Measurements from ENCODE around the gene ACKR3. TPM values are rescaled to one million over a fixed set of nuclear protein-coding genes. Genes with fewer than 3 reads are reported as not detected.

ACKR3 gene
- 9.1 TPM for total RNA-seq
- long read RNA-seq, transcript ACKR3-202 (2 exons, 713 nt), result major isoform, 7 of 13 reads
- long read RNA-seq, partial matches to known transcripts, result 0 of 13 reads
- long read RNA-seq, other reads (novel, unspliced or antisense), result 2 of 13 reads

- ATAC-seq (peak; percentile 87), DNase-seq (peak; percentile 73)
- Histone ChIP-seq H3K27me3 (peaks cover 5% of the 10 kb centered on the region), H3K9me3 (no peaks in the 10 kb centered on the region), H3K4me1 (peaks cover 22% of the 10 kb centered on the region), H3K4me3 (peak within 1 kb of the TSS; percentile 52), H3K36me3 (no peaks in the 10 kb centered on the region), H3K27ac (peak within 1 kb of the TSS; percentile 58)
- peak; percentile 42 for TF ChIP-seq CTCF (IDR thresholded peaks at IDR 0.05)
- intact Hi-C loops (cut with DNase I), result no loop called here
Observed at GRCh38 chr2:236569573-236569973, at the start of gene ACKR3. ACKR3 (plus strand) TSS chr2:236569825; CDS start chr2:236580466, 10,641 bp downstream.

GRCh38 chr2:236521556-236521955, 48.1 kb upstream of the ACKR3 start:
- Histone ChIP-seq H3K4me1 (no peaks in the 10 kb centered on the region), H3K9me3 (no peaks in the 10 kb centered on the region), H3K4me3 (no peak overlapping the region), H3K27ac (no peak overlapping the region), H3K27me3 (no peaks in the 10 kb centered on the region), H3K36me3 (no peaks in the 10 kb centered on the region)
- ATAC-seq, result no peak
- no peak for DNase-seq
- intact Hi-C loops (cut with DNase I), result no loop called here
- TF ChIP-seq CTCF (IDR thresholded peaks at IDR 0.05), result no peak

DNA sequence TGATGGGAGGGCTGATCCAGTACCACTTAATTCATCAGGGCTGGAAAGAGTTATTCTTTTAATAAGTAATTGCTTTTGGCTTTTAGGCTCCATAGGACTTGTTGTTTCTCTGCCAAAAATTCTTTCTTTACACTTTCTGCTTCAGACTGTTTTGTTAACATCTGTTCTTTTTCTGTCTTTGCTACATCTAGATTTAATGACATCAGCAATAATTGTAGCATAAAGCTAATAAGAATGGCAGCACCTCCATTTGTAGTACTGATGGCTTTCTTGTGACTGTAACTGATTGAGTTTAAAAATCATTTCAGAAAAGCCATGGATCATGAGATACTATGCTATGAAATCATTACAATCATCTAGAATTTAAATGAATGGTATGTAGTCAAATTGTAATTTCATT, 46.4 kb upstream of the ACKR3 start:
- intact Hi-C loops (cut with DNase I), result no loop called here
- no peaks in the 10 kb centered on the region for H3K36me3 ChIP-seq
- ATAC-seq, result no peak
- no peak overlapping the region for H3K27ac ChIP-seq
- DNase-seq, result no peak
- H3K9me3 ChIP-seq, result no peaks in the 10 kb centered on the region
- no peak overlapping the region for H3K4me3 ChIP-seq
- no peaks in the 10 kb centered on the region for H3K27me3 ChIP-seq
- no peak for TF ChIP-seq CTCF (IDR thresholded peaks at IDR 0.05)
- H3K4me1 ChIP-seq, result no peaks in the 10 kb centered on the region

DNA sequence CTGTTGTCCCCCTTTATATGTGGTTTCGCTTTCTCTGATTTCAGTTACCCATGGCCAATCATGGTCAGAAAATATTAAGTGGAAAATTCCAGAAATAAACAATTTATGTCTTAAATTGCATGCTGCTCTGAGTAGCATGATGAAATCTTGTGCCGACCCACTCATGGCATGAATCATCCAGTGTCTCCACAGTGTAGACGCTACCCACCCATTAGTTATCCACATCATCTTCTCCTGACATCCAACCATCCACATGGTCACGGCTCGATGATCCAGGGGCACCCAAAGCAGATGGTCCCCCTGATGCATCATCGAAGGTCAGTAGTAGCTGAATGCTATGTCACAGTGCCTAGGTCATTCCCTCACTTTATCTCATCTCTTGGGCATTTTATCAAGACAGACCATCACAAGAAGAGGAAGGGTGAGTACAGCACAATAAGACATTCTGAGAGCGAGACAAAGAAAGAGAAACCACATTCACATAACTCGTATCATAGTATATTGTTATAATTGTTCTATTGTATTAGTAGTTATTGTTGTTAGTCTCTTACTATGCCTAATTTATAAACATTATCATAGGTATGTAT, 44.1 kb upstream of the ACKR3 start:
- H3K36me3 ChIP-seq, result no peaks in the 10 kb centered on the region
- ATAC-seq (no peak), DNase-seq (no peak)
- no peaks in the 10 kb centered on the region for H3K4me1 ChIP-seq
- no peak overlapping the region for H3K4me3 ChIP-seq
- no peak overlapping the region for H3K27ac ChIP-seq
- intact Hi-C loops (cut with DNase I), result no loop called here
- TF ChIP-seq CTCF (IDR thresholded peaks at IDR 0.05), result no peak
- H3K9me3 ChIP-seq, result no peaks in the 10 kb centered on the region
- H3K27me3 ChIP-seq, result no peaks in the 10 kb centered on the region

GRCh38 chr2:236526455-236527158, 43.0 kb upstream of the ACKR3 start:
- Histone ChIP-seq H3K27ac (no peak overlapping the region), H3K4me3 (no peak overlapping the region), H3K36me3 (no peaks in the 10 kb centered on the region), H3K27me3 (no peaks in the 10 kb centered on the region), H3K9me3 (no peaks in the 10 kb centered on the region), H3K4me1 (no peaks in the 10 kb centered on the region)
- no peak for TF ChIP-seq CTCF (IDR thresholded peaks at IDR 0.05)
- intact Hi-C loops (cut with DNase I), result no loop called here
- ATAC-seq, result peak; percentile 54
- no peak for DNase-seq
